ENCODE data around the gene ANKLE1. TPM values are rescaled to one million over a fixed set of nuclear protein-coding genes. Genes with fewer than 3 reads are reported as not detected.
"Not testable (repeated sequence)": the region's sequence is repeated elsewhere in the genome, so short reads cannot be mapped to it uniquely, and the experiment has no call there.

Gene ANKLE1
- total RNA-seq, 1 donor from 2014 or later, result 0.17 TPM

DNA sequence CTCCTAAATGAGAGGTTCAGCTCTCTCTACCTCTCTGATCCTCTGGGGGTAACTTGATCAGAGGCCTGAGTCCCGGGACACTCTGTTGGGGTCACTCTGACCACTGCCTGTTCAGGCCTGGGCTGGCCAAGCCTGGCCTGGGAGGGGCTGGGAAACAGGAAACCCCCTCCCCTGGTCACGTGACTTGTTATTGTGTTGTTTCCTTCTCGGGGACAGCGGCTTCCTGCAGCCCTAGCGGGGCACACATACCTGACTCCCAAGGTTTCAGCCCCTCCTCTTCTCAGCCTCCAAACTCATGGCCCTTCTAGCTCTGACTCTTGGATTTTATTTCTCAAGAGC is 17.1 kb upstream of the ANKLE1 start, which contains the start of gene USHBP1:
TSS of gene USHBP1 (minus strand) at position 105 of the 339 bp plus-strand sequence. CDS start 446 bp downstream, outside the sequence.
- Histone ChIP-seq H3K4me3 (ENCODE audit: low read depth, low read length) (no peak within 1 kb of the TSS), H3K36me3 (ENCODE audit: control insufficient read depth, insufficient read depth, low read length) (peaks cover 2% of the 10 kb centered on the region), H3K27me3 (ENCODE audit: control insufficient read depth, insufficient read depth, low read length) (no peaks in the 10 kb centered on the region)
- no peak for DNase-seq (ENCODE audit: low read depth)
- TF ChIP-seq CTCF (IDR thresholded peaks at IDR 0.05; ENCODE audit: insufficient read depth, low read length, poor library complexity, severe bottlenecking), result no peak

DNA sequence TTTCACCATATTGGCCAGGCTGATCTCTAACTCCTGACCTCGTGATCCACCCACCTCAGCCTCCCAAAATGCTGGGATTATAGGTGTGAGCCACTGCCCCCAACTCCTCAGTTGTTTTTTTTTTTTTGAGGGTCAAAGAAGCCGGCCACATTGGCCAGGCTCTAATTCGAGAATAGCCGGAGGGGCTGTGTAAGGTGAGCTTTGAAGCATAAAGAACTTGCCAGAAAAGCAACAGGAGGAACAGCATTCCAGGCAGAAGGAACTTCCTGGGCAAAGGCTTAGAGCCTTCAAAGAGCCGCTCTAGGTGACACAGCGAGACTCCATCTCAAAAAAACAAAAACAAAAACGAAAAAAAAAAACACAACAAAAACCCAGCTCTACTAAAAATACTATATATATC is 15.7 kb upstream of the ANKLE1 start:
- no peak for TF ChIP-seq CTCF (IDR thresholded peaks at IDR 0.05; ENCODE audit: insufficient read depth, low read length, poor library complexity, severe bottlenecking)
- no peaks in the 10 kb centered on the region for H3K27me3 ChIP-seq (ENCODE audit: control insufficient read depth, insufficient read depth, low read length)
- DNase-seq (ENCODE audit: low read depth), result no peak
- H3K4me3 ChIP-seq (ENCODE audit: low read depth, low read length), result no peak overlapping the region
- H3K36me3 ChIP-seq (ENCODE audit: control insufficient read depth, insufficient read depth, low read length), result peaks cover 2% of the 10 kb centered on the region

GRCh38 chr19:17266589-17266974 is 15.1 kb upstream of the ANKLE1 start:
- Histone ChIP-seq H3K27me3 (ENCODE audit: control insufficient read depth, insufficient read depth, low read length) (no peaks in the 10 kb centered on the region), H3K4me3 (ENCODE audit: low read depth, low read length) (no peak overlapping the region), H3K36me3 (ENCODE audit: control insufficient read depth, insufficient read depth, low read length) (peaks cover 4% of the 10 kb centered on the region)
- DNase-seq (ENCODE audit: low read depth), result no peak
- TF ChIP-seq CTCF (IDR thresholded peaks at IDR 0.05; ENCODE audit: insufficient read depth, low read length, poor library complexity, severe bottlenecking), result no peak

DNA sequence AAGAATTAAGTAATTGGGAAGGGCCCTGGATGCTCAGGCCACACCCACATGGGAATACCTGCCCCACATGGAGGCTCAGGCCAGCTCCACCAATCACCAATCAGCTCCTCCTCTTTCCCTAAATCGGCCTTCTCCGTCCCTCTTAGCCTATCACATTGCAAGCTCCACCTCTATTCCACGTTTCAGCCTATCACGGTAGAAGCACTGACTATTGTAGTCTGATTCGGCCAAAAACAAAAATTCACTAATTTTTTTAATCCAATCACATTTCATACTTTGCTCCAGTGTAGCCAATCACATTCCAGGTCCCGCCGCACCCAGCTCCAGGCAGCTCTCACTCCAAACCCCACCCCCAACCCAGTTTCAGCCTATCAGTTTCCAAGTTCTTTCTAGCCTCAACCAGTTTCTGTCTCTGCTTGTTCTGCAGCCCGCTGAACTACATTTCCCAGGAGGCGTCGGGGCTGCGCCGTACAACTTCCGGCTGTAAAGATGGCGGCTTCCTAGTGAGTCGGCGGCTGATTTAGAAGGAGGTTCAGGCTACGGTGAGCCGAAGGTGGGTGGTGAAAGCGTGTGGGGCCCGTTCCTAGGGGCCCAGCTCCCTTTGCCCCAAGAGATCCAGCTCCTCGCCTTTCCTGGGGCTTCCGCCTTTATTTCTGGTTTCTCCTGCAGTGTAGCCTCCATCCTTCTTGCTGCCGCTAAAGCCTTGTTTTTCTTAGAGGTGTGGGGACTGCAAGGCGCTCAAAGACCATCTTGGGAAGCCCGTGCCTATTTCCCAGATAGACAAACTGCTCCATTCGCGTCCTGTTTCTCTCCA is 14.5 kb upstream of the ANKLE1 start, which contains the start of gene BABAM1:
TSS of gene BABAM1 (plus strand) at position 469 of the 814 bp plus-strand sequence. CDS start 1,364 bp downstream, outside the sequence.
- no peak for TF ChIP-seq CTCF (IDR thresholded peaks at IDR 0.05; ENCODE audit: insufficient read depth, low read length, poor library complexity, severe bottlenecking)
- Histone ChIP-seq H3K36me3 (ENCODE audit: control insufficient read depth, insufficient read depth, low read length) (peaks cover 4% of the 10 kb centered on the region), H3K27me3 (ENCODE audit: control insufficient read depth, insufficient read depth, low read length) (no peaks in the 10 kb centered on the region), H3K4me3 (ENCODE audit: low read depth, low read length) (peak within 1 kb of the TSS; percentile 59)
- peak; percentile 97 for DNase-seq (ENCODE audit: low read depth)

GRCh38 chr19:17268754-17269153 is 12.9 kb upstream of the ANKLE1 start:
- H3K4me3 ChIP-seq (ENCODE audit: low read depth, low read length), result no peak overlapping the region
- no peak for DNase-seq (ENCODE audit: low read depth)
- peaks cover 5% of the 10 kb centered on the region for H3K36me3 ChIP-seq (ENCODE audit: control insufficient read depth, insufficient read depth, low read length)
- H3K27me3 ChIP-seq (ENCODE audit: control insufficient read depth, insufficient read depth, low read length), result no peaks in the 10 kb centered on the region
- TF ChIP-seq CTCF (IDR thresholded peaks at IDR 0.05; ENCODE audit: insufficient read depth, low read length, poor library complexity, severe bottlenecking), result no peak

GRCh38 chr19:17274892-17275291 is 6.8 kb upstream of the ANKLE1 start:
- not testable (repeated sequence) for H3K36me3 ChIP-seq (ENCODE audit: control insufficient read depth, insufficient read depth, low read length); H3K27me3 ChIP-seq (ENCODE audit: control insufficient read depth, insufficient read depth, low read length); H3K4me3 ChIP-seq (ENCODE audit: low read depth, low read length); DNase-seq (ENCODE audit: low read depth)
